Trophoblast cell (in vitro differentiated cells and primary cell): ENCODE results near the gene MEFV.

ENCODE experiments used
- DNase-seq, 2 donors: peaks; one replicate each; pipeline ENCODE4 v3.0.0-alpha.2; 2016
- H2AFZ ChIP-seq: 2 replicates; pipeline ENCODE4 v1.6.1; 2013; ENCODE audit warnings: low read length, moderate library complexity, mild to moderate bottlenecking; ENCODE audit not compliant: insufficient read depth, poor library complexity
- H2AK5ac ChIP-seq: 2 replicates; pipeline ENCODE4 v1.6.1; 2013; ENCODE audit warnings: mild to moderate bottlenecking, low read length
- H2BK120ac ChIP-seq: 2 replicates; pipeline ENCODE4 v1.6.1; 2013; ENCODE audit warnings: low read length, mild to moderate bottlenecking, moderate library complexity; ENCODE audit not compliant: insufficient read depth, poor library complexity
- H2BK12ac ChIP-seq: 2 replicates; pipeline ENCODE4 v1.6.1; 2013; ENCODE audit warnings: mild to moderate bottlenecking, low read length, moderate library complexity
- H2BK5ac ChIP-seq: 2 replicates; pipeline ENCODE4 v1.6.1; 2013; ENCODE audit warnings: low read length, low read depth, moderate library complexity, mild to moderate bottlenecking; ENCODE audit not compliant: poor library complexity
- H3K14ac ChIP-seq: 2 replicates; pipeline ENCODE4 v1.6.1; 2013; ENCODE audit warnings: mild to moderate bottlenecking, low read length
- H3K18ac ChIP-seq: 2 replicates; pipeline ENCODE4 v1.6.1; 2013; ENCODE audit warnings: mild to moderate bottlenecking, low read length
- H3K23ac ChIP-seq: 2 replicates; pipeline ENCODE4 v1.6.1; 2013; ENCODE audit warnings: low read length
- H3K27ac ChIP-seq: 2 replicates; pipeline ENCODE4 v1.5.1; 2013; ENCODE audit warnings: low read depth, mild to moderate bottlenecking, inconsistent platforms, low read length, moderate library complexity
- H3K27me3 ChIP-seq: 2 replicates; pipeline ENCODE4 v1.6.1; 2013; ENCODE audit warnings: inconsistent platforms, mild to moderate bottlenecking, low read length, moderate library complexity; ENCODE audit not compliant: insufficient read depth
- H3K36me3 ChIP-seq, 2 experiments: 1 replicate in 1 of 2; 2 replicates in 1 of 2; pipeline ENCODE4 v1.6.1; 2013; ENCODE audit warnings: low read length in 2 of 2, mild to moderate bottlenecking in 2 of 2, moderate library complexity in 1 of 2; ENCODE audit not compliant: insufficient read depth in 2 of 2, control insufficient read depth in 1 of 2
- H3K4ac ChIP-seq: 2 replicates; pipeline ENCODE4 v1.6.1; 2013; ENCODE audit warnings: low read depth, mild to moderate bottlenecking, low read length, moderate library complexity
- H3K4me1 ChIP-seq, 2 experiments: 1 replicate in 1 of 2; 2 replicates in 1 of 2; pipeline ENCODE4 v1.6.1; 2013; ENCODE audit warnings: low read length in 2 of 2, mild to moderate bottlenecking in 2 of 2, moderate library complexity in 1 of 2; ENCODE audit not compliant: insufficient read depth in 2 of 2, control insufficient read depth in 1 of 2
- H3K4me2 ChIP-seq: 2 replicates; pipeline ENCODE4 v1.6.1; 2013; ENCODE audit warnings: inconsistent platforms, mild to moderate bottlenecking, low read length, moderate library complexity
- H3K4me3 ChIP-seq: 2 replicates; pipeline ENCODE4 v1.5.1; 2013; ENCODE audit warnings: mild to moderate bottlenecking, low read depth, low read length, inconsistent platforms
- H3K79me1 ChIP-seq: one replicate; pipeline ENCODE4 v1.6.1; 2013; ENCODE audit warnings: low read length
- H3K79me2 ChIP-seq: 2 replicates; pipeline ENCODE4 v1.6.1; 2013; ENCODE audit warnings: low read length, mild to moderate bottlenecking; ENCODE audit not compliant: control insufficient read depth, insufficient read depth, poor library complexity
- H3K9ac ChIP-seq: 2 replicates; pipeline ENCODE4 v1.6.1; 2013; ENCODE audit warnings: mild to moderate bottlenecking, low read length
- H3K9me3 ChIP-seq: 2 replicates; pipeline ENCODE4 v1.6.1; 2013; ENCODE audit warnings: low read depth, mild to moderate bottlenecking, control low read depth, inconsistent platforms, low read length; ENCODE audit not compliant: insufficient read depth
- H4K12ac ChIP-seq: 2 replicates; pipeline ENCODE4 v1.6.1; 2013; ENCODE audit warnings: low read depth, mild to moderate bottlenecking, low read length, moderate library complexity
- H4K8ac ChIP-seq: 2 replicates; pipeline ENCODE4 v1.6.1; 2013; ENCODE audit warnings: low read depth, mild to moderate bottlenecking, low read length, moderate library complexity
- H4K91ac ChIP-seq: one replicate; pipeline ENCODE4 v1.6.1; 2013; ENCODE audit warnings: low read depth, mild to moderate bottlenecking, low read length, moderate library complexity
- WGBS: extraction: QIAGEN DNeasy Blood & Tissue Kit; methylation state at CpG from one replicate; pipeline ENCODE4 v1.1.7; 2013; ENCODE audit warnings: missing lambda C conversion rate; ENCODE audit not compliant: insufficient read length, insufficient coverage; ENCODE audit errors: extremely low coverage; 5-methylcytosine and 5-hydroxymethylcytosine counted together

MEFV gene

GRCh38 chr16:3264137-3265036, 8.0 kb upstream of the MEFV start:
- H3K23ac ChIP-seq = no peak overlapping the region
- H4K8ac ChIP-seq = peak overlapping the region; percentile 61
- peaks cover 20% of the 10 kb centered on the region for H3K9me3 ChIP-seq
- H3K4me3 ChIP-seq = peak overlapping the region; percentile 71
- no peak overlapping the region for H3K4ac ChIP-seq
- no peak overlapping the region for H4K12ac ChIP-seq
- WGBS = no CpG with 5 or more reads among the region's 77 CpGs
- peak; percentile 97 to 98 for DNase-seq
- H3K18ac ChIP-seq = no peak overlapping the region
- H2BK120ac ChIP-seq = no peak overlapping the region
- H3K4me2 ChIP-seq = peak overlapping the region; percentile 70
- peak overlapping the region; percentile 11 for H4K91ac ChIP-seq
- H3K14ac ChIP-seq = no peak overlapping the region
- H2AK5ac ChIP-seq = no peak overlapping the region
- H3K79me1 ChIP-seq = no peaks in the 10 kb centered on the region
- peak overlapping the region; percentile 54 for H3K9ac ChIP-seq
- no peak overlapping the region for H2BK12ac ChIP-seq
- no peaks in the 10 kb centered on the region for H3K36me3 ChIP-seq
- no peaks in the 10 kb centered on the region for H3K4me1 ChIP-seq
- H3K27ac ChIP-seq = no peak overlapping the region
- no peak overlapping the region for H2BK5ac ChIP-seq
- no peaks in the 10 kb centered on the region for H3K79me2 ChIP-seq
- peaks cover 5% of the 10 kb centered on the region for H3K27me3 ChIP-seq
- peak overlapping the region; percentile 44 for H2AFZ ChIP-seq

GRCh38 chr16:3262517-3262916, 6.1 kb upstream of the MEFV start:
- Histone ChIP-seq H2BK5ac (no peak overlapping the region), H4K8ac (no peak overlapping the region), H3K14ac (no peak overlapping the region), H2AK5ac (no peak overlapping the region), H3K18ac (no peak overlapping the region), H3K4me2 (no peak overlapping the region), H2BK120ac (no peak overlapping the region), H2AFZ (no peak overlapping the region), H2BK12ac (no peak overlapping the region), H3K79me1 (no peaks in the 10 kb centered on the region), H4K91ac (no peak overlapping the region), H3K4ac (no peak overlapping the region), H3K23ac (no peak overlapping the region), H4K12ac (no peak overlapping the region), H3K36me3 (no peaks in the 10 kb centered on the region), H3K4me3 (no peak overlapping the region), H3K27me3 (peaks cover 5% of the 10 kb centered on the region), H3K4me1 (no peaks in the 10 kb centered on the region), H3K9me3 (peaks cover 23% of the 10 kb centered on the region), H3K9ac (no peak overlapping the region), H3K27ac (no peak overlapping the region), H3K79me2 (no peaks in the 10 kb centered on the region)
- DNase-seq = no peak
- WGBS = no CpG with 5 or more reads among the region's 4 CpGs

- Histone ChIP-seq H3K79me2 (no peaks in the 10 kb centered on the region), H2BK5ac (no peak overlapping the region), H2BK12ac (no peak overlapping the region), H3K79me1 (no peaks in the 10 kb centered on the region), H2AFZ (no peak overlapping the region), H4K8ac (no peak overlapping the region), H3K9ac (no peak overlapping the region), H2AK5ac (no peak overlapping the region), H4K91ac (no peak overlapping the region), H3K27ac (no peak overlapping the region), H3K36me3 (no peaks in the 10 kb centered on the region), H3K27me3 (peaks cover 5% of the 10 kb centered on the region), H3K4me3 (no peak overlapping the region), H3K4ac (no peak overlapping the region), H3K4me2 (no peak overlapping the region), H3K4me1 (no peaks in the 10 kb centered on the region), H4K12ac (no peak overlapping the region), H2BK120ac (no peak overlapping the region), H3K23ac (no peak overlapping the region), H3K14ac (no peak overlapping the region), H3K18ac (no peak overlapping the region), H3K9me3 (peaks cover 34% of the 10 kb centered on the region)
- no CpG with 5 or more reads among the region's 8 CpGs for WGBS
- DNase-seq = peak in 1 of 2 donors; percentile 47
Observed at GRCh38 chr16:3259836-3260235, 3.4 kb upstream of the MEFV start.

GRCh38 chr16:3256866-3257465, 533 bp upstream of the MEFV start:
- Histone ChIP-seq H3K9ac (no peak overlapping the region), H3K18ac (no peak overlapping the region), H2BK12ac (no peak overlapping the region), H2AFZ (no peak overlapping the region), H3K79me1 (no peaks in the 10 kb centered on the region), H3K27ac (no peak overlapping the region), H4K91ac (no peak overlapping the region), H3K4me1 (no peaks in the 10 kb centered on the region), H2BK120ac (no peak overlapping the region), H3K4me2 (no peak overlapping the region), H2AK5ac (no peak overlapping the region), H3K79me2 (no peaks in the 10 kb centered on the region), H3K4me3 (no peak overlapping the region), H4K8ac (no peak overlapping the region), H3K36me3 (no peaks in the 10 kb centered on the region), H2BK5ac (no peak overlapping the region), H3K9me3 (peaks cover 36% of the 10 kb centered on the region), H3K23ac (no peak overlapping the region), H4K12ac (no peak overlapping the region), H3K4ac (no peak overlapping the region), H3K14ac (no peak overlapping the region), H3K27me3 (no peaks in the 10 kb centered on the region)
- DNase-seq = no peak
- no CpG with 5 or more reads among the region's 9 CpGs for WGBS
